K562 (cell line): ENCODE measurements around the gene C3orf52. TPM values are rescaled to one million over a fixed set of nuclear protein-coding genes. Genes with fewer than 3 reads are reported as not detected.

Experiments used
- ATAC-seq: fragments of 200-7000 bp; cut with Tn5 transposase; 3 replicates; pipeline ENCODE4 v1.9.1; 2020; ENCODE audit warnings: moderate library complexity
- BruUV-seq: library from RNA; stranded (reverse); fragments of 400-500 nt; replicated peaks from 2 replicates; lab custom pipeline; 2021; lab: Mats Ljungman, UMichigan
- CTCF ChIA-PET: fragments of 300-600 bp; formaldehyde crosslinking; extraction: SDS; loops from one replicate; lab custom pipeline; 2021; ENCODE audit warnings: low intra/inter-chr PET ratio; lab: Yijun Ruan, JAX
- POLR2A ChIA-PET: fragments of 300-600, 350-650 bp; sonication (Branson Sonifier 250); formaldehyde crosslinking; extraction: SDS; loops from one replicate; lab custom pipeline; 2021; ENCODE audit warnings: antibody characterized with exemption, inconsistent platforms; lab: Yijun Ruan, JAX
- DNase-seq, 4 experiments: peaks; one replicate each; pipeline versions ENCODE4 v3.0.0 to v3.0.0-alpha.2; 2011 to 2018; ENCODE audit warnings: low spot score in 3 of 4, mixed read lengths in 3 of 4; ENCODE audit errors: extremely low read depth in 1 of 4
- FAIRE-seq: peaks from 2 replicates; lab custom pipeline; 2011; peaks lifted over from hg19 to GRCh38; lab: Jason Lieb, UNC
- H2AFZ ChIP-seq: 2 replicates; pipeline ENCODE4 v1.6.0; 2011; ENCODE audit warnings: low read depth, low read length, control low read depth, inconsistent platforms
- H3K27ac ChIP-seq: fragments of 200-600 bp; 3 replicates; pipeline ENCODE4 v1.8.0; 2011; ENCODE audit warnings: low read depth, mild to moderate bottlenecking, control low read depth, inconsistent platforms, low read length, moderate library complexity, mixed read lengths; ENCODE audit errors: extremely low read depth
- H3K27me3 ChIP-seq, 2 experiments: fragments of 300-600 bp in 1 of 2; 2 replicates in 1 of 2; 3 replicates in 1 of 2; pipeline versions ENCODE4 v1.6.0 to v1.8.0; 2011; ENCODE audit warnings: inconsistent platforms in 2 of 2, low read length in 2 of 2, mild to moderate bottlenecking in 1 of 2, mixed read lengths in 1 of 2, moderate library complexity in 1 of 2; ENCODE audit not compliant: control insufficient read depth in 2 of 2, insufficient read depth in 2 of 2
- H3K36me3 ChIP-seq: fragments of 300-600 bp; 3 replicates; pipeline ENCODE4 v1.8.0; 2011; ENCODE audit warnings: mild to moderate bottlenecking, low read length, inconsistent platforms; ENCODE audit not compliant: control insufficient read depth, insufficient read depth
- H3K4me1 ChIP-seq, 2 experiments: fragments of 200-600 bp in 1 of 2; replicated peaks in 1 of 2; 2 replicates in 1 of 2; 3 replicates in 1 of 2; pipeline versions ENCODE4 v1.5.1 to v1.8.0; 2011; ENCODE audit warnings: inconsistent platforms in 2 of 2, low read length in 2 of 2, mild to moderate bottlenecking in 1 of 2, mixed read lengths in 1 of 2, moderate library complexity in 1 of 2; ENCODE audit not compliant: control insufficient read depth in 2 of 2, insufficient read depth in 2 of 2
- H3K4me2 ChIP-seq: 2 replicates; pipeline ENCODE4 v1.6.1; 2011; ENCODE audit warnings: low read length, control low read depth, inconsistent platforms, mixed read lengths; ENCODE audit not compliant: insufficient read depth
- H3K4me3 ChIP-seq: fragments of 200-600 bp; sonication (generic), shearing (Covaris generic); 2 replicates; pipeline ENCODE4 v1.5.1; 2016; ENCODE audit warnings: control low read depth, inconsistent platforms
- H3K79me2 ChIP-seq: fragments of 200-600 bp; 3 replicates; pipeline ENCODE4 v1.8.0; 2011; ENCODE audit warnings: low read length, inconsistent platforms; ENCODE audit not compliant: control insufficient read depth, insufficient read depth
- H3K9ac ChIP-seq, 2 experiments: 2 replicates each; pipeline versions ENCODE4 v1.6.0 to v1.6.1; 2011; ENCODE audit warnings: low read depth in 2 of 2, low read length in 2 of 2, control low read depth in 1 of 2, inconsistent platforms in 1 of 2, mild to moderate bottlenecking in 1 of 2, mixed read lengths in 1 of 2; ENCODE audit not compliant: insufficient read depth in 1 of 2
- H3K9me1 ChIP-seq: one replicate; pipeline ENCODE4 v1.6.0; 2011; ENCODE audit warnings: inconsistent platforms, mild to moderate bottlenecking, low read length, moderate library complexity; ENCODE audit not compliant: control insufficient read depth, insufficient read depth
- H3K9me3 ChIP-seq: replicated peaks from 2 replicates; pipeline ENCODE4 v1.5.1; 2011; ENCODE audit warnings: low read depth, low read length, inconsistent platforms; ENCODE audit not compliant: control insufficient read depth, insufficient read depth
- H4K20me1 ChIP-seq: replicated peaks from 2 replicates; pipeline ENCODE4 v1.6.1; 2011; ENCODE audit warnings: low read length, inconsistent platforms, mixed read lengths; ENCODE audit not compliant: control insufficient read depth, insufficient read depth
- CHD2 ChIP-seq: IDR thresholded peaks from 2 replicates; pipeline ENCODE4 v1.6.1; 2011; ENCODE audit warnings: low read depth, low read length
- DIDO1 ChIP-seq: fragments of 450-650 bp; IDR thresholded peaks from 2 replicates; pipeline ENCODE4 v1.6.1; 2016; ENCODE audit warnings: low read depth, missing biosample characterization, missing genetic modification characterization
- FOXJ2 ChIP-seq: fragments of 200-800 bp; sonication (Bioruptor generic); IDR thresholded peaks from 2 replicates; pipeline ENCODE4 v1.6.1; 2016; ENCODE audit warnings: missing genetic modification characterization, missing compliant biosample characterization
- KAT8 ChIP-seq: fragments of 450-650 bp; IDR thresholded peaks from 2 replicates; pipeline ENCODE4 v1.6.1; 2016; ENCODE audit warnings: low read depth, mild to moderate bottlenecking
- MAZ ChIP-seq, 2 experiments: fragments of 450-650 bp in 1 of 2; sonication (generic) in 1 of 2; formaldehyde crosslinking; IDR thresholded peaks in 1 of 2; conservative IDR thresholded peaks in 1 of 2; 2 replicates each; pipeline versions ENCODE4 v1.4.0 to v1.5.0; 2020; ENCODE audit warnings: mild to moderate bottlenecking in 1 of 2, missing genetic modification reagents in 1 of 2
- MECOM ChIP-seq: fragments of 250-450 bp; sonication (Bioruptor Pico); IDR thresholded peaks from 2 replicates; pipeline ENCODE4 v1.8.0; 2022; ENCODE audit warnings: inconsistent platforms
- MXD1 ChIP-seq: fragments of 250-450 bp; sonication (Bioruptor Pico); IDR thresholded peaks from 2 replicates; pipeline ENCODE4 v1.8.0; 2021; ENCODE audit warnings: borderline replicate concordance, mild to moderate bottlenecking, moderate library complexity; ENCODE audit not compliant: poor library complexity, severe bottlenecking
- RB1 ChIP-seq: fragments of 450-650 bp; IDR thresholded peaks from 2 replicates; pipeline ENCODE4 v1.6.1; 2017; ENCODE audit warnings: low read depth, mild to moderate bottlenecking
- ZBTB40 ChIP-seq, 2 experiments: fragments of 450-650 bp in 1 of 2; sonication (generic) in 1 of 2; formaldehyde crosslinking in 1 of 2; IDR thresholded peaks; 2 replicates each; pipeline versions ENCODE4 v1.7.1 to v1.9.0; 2016 to 2022; ENCODE audit warnings: inconsistent platforms in 1 of 2, mild to moderate bottlenecking in 1 of 2, missing genetic modification reagents in 1 of 2
- ZNF277 ChIP-seq: fragments of 250-450 bp; sonication (Bioruptor Pico); IDR thresholded peaks from 2 replicates; pipeline ENCODE4 v1.8.0; 2022; ENCODE audit warnings: inconsistent platforms, mild to moderate bottlenecking, moderate library complexity, borderline replicate concordance
- ZNF354B ChIP-seq: fragments of 250-450 bp; sonication (Bioruptor Pico); IDR thresholded peaks from 2 replicates; pipeline ENCODE4 v1.4.0; 2020
- ZNF766 ChIP-seq: fragments of 200-800 bp; sonication (Bioruptor generic); conservative IDR thresholded peaks from 2 replicates; pipeline ENCODE4 v1.6.1; 2016; ENCODE audit warnings: missing genetic modification characterization, missing compliant biosample characterization
- ZNF830 ChIP-seq: fragments of 250-450 bp; sonication (Bioruptor Pico); IDR thresholded peaks from 2 replicates; pipeline ENCODE4 v1.5.0; 2021; ENCODE audit warnings: mild to moderate bottlenecking
- WGBS: fragments of 100-300 bp; shearing (Covaris generic); methylation state at CpG from one replicate; pipeline ENCODE4 v1.1.6; 2016; ENCODE audit warnings: low coverage, mixed read lengths; ENCODE audit not compliant: insufficient coverage; ENCODE audit errors: missing lambda C conversion rate; 5-methylcytosine and 5-hydroxymethylcytosine counted together
- in situ Hi-C: fragments of 300-500 bp; cut with MboI; formaldehyde crosslinking; loops from 4 replicates; pipeline ENCODE4 v1.15.0; 2018; ENCODE audit warnings: inconsistent platforms, mixed read lengths
- intact Hi-C: fragments of 100-400 bp; cut with micrococcal nuclease; formaldehyde crosslinking; loops from 2 replicates; pipeline ENCODE4 v1.14.2; 2022
- polyA plus RNA-seq, 8 experiments: library from polyadenylated mRNA; depleted of rRNA in 4 of 8; stranded (reverse) in 5 of 8; unstranded in 3 of 8; fragments of >200 nt; fragmentation: Nextera tagmentation in 2 of 8; fragmentation: Illumina TruSeq in 1 of 8; extraction: Ambion mirVana in 2 of 8; extraction: Trizol in 1 of 8; gene quantifications; 2 replicates each; pipeline versions ENCODE4 v1.2.1 to v1.2.3, GENCODE V29; 2011 to 2014; ENCODE audit warnings: inconsistent platforms in 1 of 8, missing spikeins in 1 of 8
- total RNA-seq, 7 experiments: library from RNA; depleted of rRNA in 6 of 7; stranded (reverse); fragments of >200 nt in 6 of 7; fragmentation: Illumina TruSeq in 2 of 7; extraction: Trizol in 2 of 7; gene quantifications; 2 replicates each; pipeline versions ENCODE4 v1.2.1 to v1.2.3, GENCODE V29; 2011 to 2021; ENCODE audit warnings: low replicate concordance in 1 of 7

C3orf52 gene
- total and polyA plus RNA-seq, 9 of the 15 experiments (the other 6 are each of a cell fraction or from before 2014, with no cell fraction given) = 2.8 to 6.1 (median 3.8) TPM

- ChIA-PET CTCF (no interaction called here), POLR2A (no interaction called here)
- H2AFZ ChIP-seq = no peak overlapping the region
- FAIRE-seq (no peak), DNase-seq (no peak), ATAC-seq (no peak)
- WGBS = 0% methylated on average over 1 of the region's 1 CpG
- H3K79me2 ChIP-seq = no peaks in the 10 kb centered on the region
- no peak overlapping the region for H3K4me2 ChIP-seq
- no peak overlapping the region for H3K27ac ChIP-seq
- H3K4me1 ChIP-seq = no peaks in the 10 kb centered on the region
- in situ Hi-C loops = no loop called here
- no peaks in the 10 kb centered on the region for H3K27me3 ChIP-seq
- H3K9me1 ChIP-seq = no peaks in the 10 kb centered on the region
- H3K36me3 ChIP-seq = no peaks in the 10 kb centered on the region
- H4K20me1 ChIP-seq = no peaks in the 10 kb centered on the region
- no peaks in the 10 kb centered on the region for H3K9me3 ChIP-seq
- no peak overlapping the region for H3K9ac ChIP-seq
- BruUV-seq = no TSS peak
- intact Hi-C loops = no loop called here
- H3K4me3 ChIP-seq = no peak overlapping the region
- TF ChIP-seq MXD1 (no peak), ZNF766 (CRISPR knock-in tag) (no peak), MECOM (CRISPR knock-in tag) (no peak), ZNF354B (CRISPR knock-in tag) (no peak), ZNF830 (CRISPR knock-in tag) (no peak), DIDO1 (tag) (no peak), FOXJ2 (no peak), ZNF277 (no peak), CHD2 (no peak), RB1 (no peak), KAT8 (no peak), MAZ (CRISPR knock-in tag; conservative IDR thresholded peaks at IDR 0.05 in 1 of 2, IDR thresholded peaks at IDR 0.05 in 1 of 2) (no peak), ZBTB40 (IDR thresholded peaks at IDR 0.05) (no peak), ZBTB40 (CRISPR knock-in tag; IDR thresholded peaks at IDR 0.05) (no peak)
These were observed 57.1 kb downstream of the C3orf52 start for GRCh38 chr3:112143251-112143650.
